Mucosa of stomach (tissue), 1 donor: Measurements from ENCODE around the gene RBPMS2.
"Not testable (repeated sequence)": the region's sequence is repeated elsewhere in the genome, so short reads cannot be mapped to it uniquely, and the experiment has no call there.

ENCODE experiments used
- H3K27me3 ChIP-seq: one replicate; pipeline ENCODE4 v1.7.0; 2013; ENCODE audit warnings: mild to moderate bottlenecking, low read length; ENCODE audit not compliant: control insufficient read depth, insufficient read depth
- H3K36me3 ChIP-seq: one replicate; pipeline ENCODE4 v1.7.0; 2013; ENCODE audit warnings: low read length; ENCODE audit not compliant: control insufficient read depth, insufficient read depth
- H3K4me1 ChIP-seq: one replicate; pipeline ENCODE4 v1.7.0; 2013; ENCODE audit warnings: mild to moderate bottlenecking, low read length; ENCODE audit not compliant: control insufficient read depth, insufficient read depth
- H3K4me3 ChIP-seq: one replicate; pipeline ENCODE4 v1.7.0; 2013; ENCODE audit warnings: low read length
- H3K9ac ChIP-seq: one replicate; pipeline ENCODE4 v1.7.0; 2013; ENCODE audit warnings: mild to moderate bottlenecking, low read length, moderate library complexity
- H3K9me3 ChIP-seq: one replicate; pipeline ENCODE4 v1.7.0; 2013; ENCODE audit warnings: mild to moderate bottlenecking, low read length, moderate library complexity; ENCODE audit not compliant: control insufficient read depth
- donor health status: Pancreatic carcinoma.

Gene RBPMS2

GRCh38 chr15:64775551-64776401, at the start of gene RBPMS2:
RBPMS2 (minus strand) TSS chr15:64775589; CDS start chr15:64775319, 270 bp downstream.
- Histone ChIP-seq H3K36me3 (no peaks in the 10 kb centered on the region), H3K27me3 (peaks cover 45% of the 10 kb centered on the region), H3K9me3 (no peaks in the 10 kb centered on the region), H3K4me3 (no peak within 1 kb of the TSS), H3K4me1 (no peaks in the 10 kb centered on the region), H3K9ac (peak within 1 kb of the TSS; percentile 55)

GRCh38 chr15:64824929-64825430, 49.6 kb upstream of the RBPMS2 start:
- Histone ChIP-seq H3K4me3 (peak overlapping the region; percentile 61), H3K27me3 (peaks cover 4% of the 10 kb centered on the region), H3K9me3 (no peaks in the 10 kb centered on the region), H3K9ac (no peak overlapping the region), H3K36me3 (no peaks in the 10 kb centered on the region), H3K4me1 (peaks cover 11% of the 10 kb centered on the region)

DNA sequence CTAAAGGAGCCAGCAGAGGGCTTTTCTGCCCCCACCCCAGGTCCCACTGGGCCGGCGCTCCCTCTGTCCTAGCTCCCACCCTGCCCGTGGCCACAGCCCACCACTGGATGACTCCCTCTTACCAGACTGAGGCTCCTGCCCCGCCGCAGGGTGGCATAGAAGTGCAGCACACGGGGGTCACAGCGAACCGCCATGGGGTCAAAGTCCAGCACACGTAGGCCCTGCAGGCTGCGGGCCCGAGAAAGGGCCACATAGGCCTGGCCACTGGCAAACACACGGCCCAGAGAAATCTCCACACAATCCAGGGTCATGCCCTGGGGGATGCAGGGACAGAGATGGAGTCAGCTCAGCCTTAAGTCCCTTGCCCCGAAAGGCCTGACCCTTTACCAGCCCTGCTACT, 41.1 kb upstream of the RBPMS2 start:
- H3K9ac ChIP-seq = no peak overlapping the region
- no peaks in the 10 kb centered on the region for H3K27me3 ChIP-seq
- no peaks in the 10 kb centered on the region for H3K9me3 ChIP-seq
- no peak overlapping the region for H3K4me3 ChIP-seq
- H3K36me3 ChIP-seq = no peaks in the 10 kb centered on the region
- H3K4me1 ChIP-seq = no peaks in the 10 kb centered on the region

DNA sequence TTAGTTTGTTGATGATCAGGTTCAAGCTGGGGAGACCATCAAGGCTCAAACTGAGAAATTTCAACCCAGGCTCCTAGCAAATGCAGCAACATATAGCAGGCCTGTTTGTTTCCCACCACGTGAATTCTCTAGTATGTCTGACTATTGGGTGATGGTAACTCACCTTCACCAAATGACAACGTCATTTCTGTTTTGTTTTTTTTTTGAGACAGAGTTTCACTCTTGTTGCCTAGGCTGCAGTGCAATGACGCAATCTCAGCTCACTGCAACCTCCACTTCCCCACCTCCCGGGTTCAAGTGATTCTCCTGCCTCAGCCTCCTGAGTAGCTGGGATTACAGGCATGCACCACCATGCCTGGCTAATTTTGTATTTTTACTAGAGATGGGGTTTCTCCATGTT, 39.6 kb upstream of the RBPMS2 start:
- not testable (repeated sequence) for H3K4me3 ChIP-seq, H3K9ac ChIP-seq, H3K9me3 ChIP-seq, H3K36me3 ChIP-seq, H3K27me3 ChIP-seq, H3K4me1 ChIP-seq

GRCh38 chr15:64814283-64814682, 38.9 kb upstream of the RBPMS2 start:
- H3K36me3 ChIP-seq, H3K9ac ChIP-seq, H3K4me1 ChIP-seq, H3K4me3 ChIP-seq, H3K27me3 ChIP-seq, H3K9me3 ChIP-seq: not testable (repeated sequence)

- Histone ChIP-seq H3K9ac (no peak overlapping the region), H3K27me3 (no peaks in the 10 kb centered on the region), H3K4me3 (no peak overlapping the region)
Measured at GRCh38 chr15:64813075-64813474, 37.7 kb upstream of the RBPMS2 start.

GRCh38 chr15:64810497-64811326, 35.3 kb upstream of the RBPMS2 start:
- no peaks in the 10 kb centered on the region for H3K4me1 ChIP-seq
- no peaks in the 10 kb centered on the region for H3K9me3 ChIP-seq
- H3K9ac ChIP-seq = no peak overlapping the region

More at GRCh38 chr15:64813075-64813474, 37.7 kb upstream of the RBPMS2 start:
- H3K9me3 ChIP-seq = no peaks in the 10 kb centered on the region
- H3K36me3 ChIP-seq = no peaks in the 10 kb centered on the region
- H3K4me1 ChIP-seq = no peaks in the 10 kb centered on the region

DNA sequence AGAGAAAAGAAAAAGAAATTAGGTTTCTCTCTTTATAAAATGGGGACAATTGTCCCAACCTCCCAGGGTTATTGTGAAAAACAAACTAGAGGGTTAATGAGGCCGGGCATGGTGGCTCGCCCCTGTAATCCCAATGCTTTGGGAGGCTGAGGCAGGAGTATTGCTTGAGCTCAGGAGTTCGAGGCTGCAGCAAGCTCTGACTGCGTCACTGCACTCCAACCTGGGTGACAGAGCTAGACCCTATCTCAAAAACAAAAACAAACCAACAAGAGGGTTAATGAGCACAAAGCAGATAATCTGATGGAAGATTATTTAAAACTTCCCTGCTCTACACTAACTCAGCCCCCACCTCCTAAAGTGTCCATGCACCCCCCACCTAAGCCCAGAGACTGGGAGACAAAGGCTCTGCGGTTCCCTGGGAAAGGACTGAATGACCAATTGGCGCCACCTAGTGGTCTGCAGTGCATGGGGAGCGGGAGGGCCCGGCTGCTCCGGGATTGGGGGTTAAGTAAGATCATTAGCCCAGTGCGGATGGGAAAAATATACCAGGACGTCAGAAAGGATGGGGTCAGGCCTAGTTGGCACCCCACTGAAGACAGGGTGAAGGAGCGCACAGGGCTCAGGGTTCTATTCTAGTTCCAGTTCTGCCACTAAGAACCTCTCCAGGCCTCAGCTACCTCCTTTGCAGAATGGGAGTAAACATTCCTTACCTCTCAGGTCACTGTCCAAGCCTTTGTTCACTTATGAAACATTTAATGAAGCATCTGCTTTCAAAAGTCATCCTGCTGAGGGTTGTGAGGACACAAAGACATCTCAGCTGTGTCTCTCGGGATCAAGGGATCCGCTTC, 34.5 kb upstream of the RBPMS2 start:
- H3K4me1 ChIP-seq = no peaks in the 10 kb centered on the region
- no peak overlapping the region for H3K9ac ChIP-seq
- no peaks in the 10 kb centered on the region for H3K36me3 ChIP-seq
- H3K4me3 ChIP-seq = no peak overlapping the region
- no peaks in the 10 kb centered on the region for H3K27me3 ChIP-seq
- H3K9me3 ChIP-seq = no peaks in the 10 kb centered on the region

More at GRCh38 chr15:64810497-64811326, 35.3 kb upstream of the RBPMS2 start:
- Histone ChIP-seq H3K36me3 (no peaks in the 10 kb centered on the region), H3K27me3 (no peaks in the 10 kb centered on the region), H3K4me3 (no peak overlapping the region)

- Histone ChIP-seq H3K4me3 (no peak overlapping the region), H3K9ac (no peak overlapping the region), H3K36me3 (no peaks in the 10 kb centered on the region), H3K27me3 (no peaks in the 10 kb centered on the region), H3K9me3 (no peaks in the 10 kb centered on the region), H3K4me1 (no peaks in the 10 kb centered on the region)
Measured at GRCh38 chr15:64808785-64809453, 33.5 kb upstream of the RBPMS2 start.

- Histone ChIP-seq H3K4me1 (no peaks in the 10 kb centered on the region), H3K9me3 (no peaks in the 10 kb centered on the region), H3K36me3 (no peaks in the 10 kb centered on the region), H3K27me3 (no peaks in the 10 kb centered on the region), H3K9ac (no peak overlapping the region), H3K4me3 (no peak overlapping the region)
Measured at GRCh38 chr15:64807751-64808222, 32.4 kb upstream of the RBPMS2 start.
